Measurements from ENCODE around the gene ADCY7. TPM values are rescaled to one million over a fixed set of nuclear protein-coding genes. Genes with fewer than 3 reads are reported as not detected.
A peak's percentile ranks its signal among the peaks of the same experiment; 100 is the strongest.

Gene ADCY7
- 10 to 100 TPM; 12.7 to 23.5 (median 19.3) TPM for total RNA-seq

GRCh38 chr16:50266337-50267091 is at the start of gene ADCY7:
Gene ADCY7, plus strand, starts transcription at chr16:50266551. Its CDS starts 21,629 bp downstream, at chr16:50288180.
- Histone ChIP-seq H3K36me3 (no peaks in the 10 kb centered on the region), H3K27ac (peak within 1 kb of the TSS in 3 of 4 donors; percentile 51 to 65 (median 54)), H3K27me3 (no peaks in the 10 kb centered on the region), H3K9me3 (no peaks in the 10 kb centered on the region), H3K4me3 (peak within 1 kb of the TSS in 1 of 2 donors; percentile 44), H3K4me1 (peaks cover 0 to 37% (median 4%) of the 10 kb centered on the region in 3 donors)
- TF ChIP-seq EP300 (IDR thresholded peaks at IDR 0.05) (no peak), POLR2A (IDR thresholded peaks at IDR 0.05) (peak in 1 of 2 donors; percentile 11), POLR2AphosphoS5 (IDR thresholded peaks at IDR 0.05) (no peak)
- TF ChIP-seq, protein P1, sequence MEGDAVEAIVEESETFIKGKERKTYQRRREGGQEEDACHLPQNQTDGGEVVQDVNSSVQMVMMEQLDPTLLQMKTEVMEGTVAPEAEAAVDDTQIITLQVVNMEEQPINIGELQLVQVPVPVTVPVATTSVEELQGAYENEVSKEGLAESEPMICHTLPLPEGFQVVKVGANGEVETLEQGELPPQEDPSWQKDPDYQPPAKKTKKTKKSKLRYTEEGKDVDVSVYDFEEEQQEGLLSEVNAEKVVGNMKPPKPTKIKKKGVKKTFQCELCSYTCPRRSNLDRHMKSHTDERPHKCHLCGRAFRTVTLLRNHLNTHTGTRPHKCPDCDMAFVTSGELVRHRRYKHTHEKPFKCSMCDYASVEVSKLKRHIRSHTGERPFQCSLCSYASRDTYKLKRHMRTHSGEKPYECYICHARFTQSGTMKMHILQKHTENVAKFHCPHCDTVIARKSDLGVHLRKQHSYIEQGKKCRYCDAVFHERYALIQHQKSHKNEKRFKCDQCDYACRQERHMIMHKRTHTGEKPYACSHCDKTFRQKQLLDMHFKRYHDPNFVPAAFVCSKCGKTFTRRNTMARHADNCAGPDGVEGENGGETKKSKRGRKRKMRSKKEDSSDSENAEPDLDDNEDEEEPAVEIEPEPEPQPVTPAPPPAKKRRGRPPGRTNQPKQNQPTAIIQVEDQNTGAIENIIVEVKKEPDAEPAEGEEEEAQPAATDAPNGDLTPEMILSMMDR (IDR thresholded peaks at IDR 0.05) = no peak
- ATAC-seq = peak; percentile 78
- 34 to 35% methylated on average over 5 to 13 of the region's 25 CpGs for WGBS, 2 donors (ENCODE audit: low coverage in 1 of 2)

GRCh38 chr16:50219402-50219975 is 46.9 kb upstream of the ADCY7 start:
- no peak for TF ChIP-seq POLR2A (IDR thresholded peaks at IDR 0.05)
- TF ChIP-seq POLR2AphosphoS5 (IDR thresholded peaks at IDR 0.05) = no peak
- TF ChIP-seq EP300 (IDR thresholded peaks at IDR 0.05) = no peak
- TF ChIP-seq, protein P1 (IDR thresholded peaks at IDR 0.05) = no peak

GRCh38 chr16:50224286-50224685 is 42.1 kb upstream of the ADCY7 start:
- Histone ChIP-seq H3K36me3 (peaks cover 10 to 100% of the 10 kb centered on the region in 2 donors), H3K4me1 (no peaks in the 10 kb centered on the region), H3K27me3 (no peaks in the 10 kb centered on the region), H3K9me3 (no peaks in the 10 kb centered on the region), H3K4me3 (no peak overlapping the region), H3K27ac (no peak overlapping the region)
- TF ChIP-seq EP300 (IDR thresholded peaks at IDR 0.05) = no peak
- TF ChIP-seq POLR2A (IDR thresholded peaks at IDR 0.05) = no peak
- TF ChIP-seq, protein P1 (IDR thresholded peaks at IDR 0.05) = no peak
- no peak for TF ChIP-seq POLR2AphosphoS5 (IDR thresholded peaks at IDR 0.05)
- 91 to 100% methylated on average over 3 of the region's 3 CpGs for WGBS, 2 donors (ENCODE audit: low coverage in 1 of 2)
- ATAC-seq = no peak

More at GRCh38 chr16:50219402-50219975, 46.9 kb upstream of the ADCY7 start:
- Histone ChIP-seq H3K36me3 (peaks cover 0 to 98% of the 10 kb centered on the region in 2 donors), H3K27me3 (no peaks in the 10 kb centered on the region), H3K4me1 (no peaks in the 10 kb centered on the region), H3K9me3 (no peaks in the 10 kb centered on the region), H3K4me3 (no peak overlapping the region), H3K27ac (no peak overlapping the region)
- 93 to 100% methylated on average over 3 to 4 of the region's 4 CpGs for WGBS, 2 donors (ENCODE audit: low coverage in 1 of 2)
- no peak for ATAC-seq

DNA sequence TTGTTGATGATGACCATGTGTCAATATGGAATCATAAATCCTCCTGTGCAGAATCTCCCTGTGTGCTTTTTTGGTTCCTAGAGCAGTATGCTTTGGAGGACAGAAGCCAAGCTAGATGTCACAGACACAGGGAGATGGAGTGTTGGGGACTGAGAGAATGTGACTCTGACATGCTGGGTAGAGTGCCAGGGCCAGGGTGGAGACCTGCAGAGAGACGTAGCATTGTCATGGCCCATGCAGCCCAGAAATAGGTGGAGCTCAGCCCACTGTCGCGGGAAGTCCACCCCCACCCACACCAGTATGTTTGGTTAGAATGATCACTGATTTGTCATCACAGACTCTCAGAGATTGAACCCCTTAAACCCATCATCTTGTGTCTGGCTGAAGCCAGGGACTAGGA is 39.2 kb upstream of the ADCY7 start:
- Histone ChIP-seq H3K4me1 (no peaks in the 10 kb centered on the region), H3K27ac (no peak overlapping the region), H3K36me3 (peaks cover 10 to 85% of the 10 kb centered on the region in 2 donors), H3K9me3 (no peaks in the 10 kb centered on the region), H3K27me3 (no peaks in the 10 kb centered on the region), H3K4me3 (no peak overlapping the region)
- TF ChIP-seq POLR2A (IDR thresholded peaks at IDR 0.05) = no peak
- no peak for ATAC-seq
- WGBS, 2 donors (ENCODE audit: low coverage in 1 of 2) = 43 to 74% methylated on average over 1 to 3 of the region's 3 CpGs

DNA sequence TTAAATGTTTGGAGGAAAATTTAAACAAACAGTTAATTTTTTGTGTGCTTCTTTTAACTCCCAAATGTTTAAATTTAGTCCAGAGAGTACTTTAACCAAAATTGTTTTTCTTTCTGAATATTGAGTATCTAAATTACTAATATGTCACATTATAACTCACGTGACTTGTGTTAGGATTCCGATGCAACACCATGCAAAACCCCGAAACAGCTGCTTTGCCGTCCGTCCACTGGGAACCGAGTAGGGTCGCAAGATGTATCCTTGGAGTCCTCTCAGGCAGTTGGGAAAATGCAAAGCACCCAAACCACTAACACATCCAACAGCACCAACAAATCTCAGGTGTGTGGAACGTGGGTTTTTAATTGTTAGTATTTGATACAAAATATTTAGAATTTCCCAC is 38.7 kb upstream of the ADCY7 start:
- Histone ChIP-seq H3K27ac (no peak overlapping the region), H3K4me3 (no peak overlapping the region), H3K27me3 (no peaks in the 10 kb centered on the region), H3K36me3 (peaks cover 10 to 80% of the 10 kb centered on the region in 2 donors), H3K4me1 (no peaks in the 10 kb centered on the region), H3K9me3 (no peaks in the 10 kb centered on the region)
- no peak for ATAC-seq
- 75 to 93% methylated on average over 6 to 7 of the region's 8 CpGs for WGBS, 2 donors (ENCODE audit: low coverage in 1 of 2)
- TF ChIP-seq POLR2AphosphoS5 (IDR thresholded peaks at IDR 0.05) (no peak), POLR2A (IDR thresholded peaks at IDR 0.05) (no peak), EP300 (IDR thresholded peaks at IDR 0.05) (no peak)
- TF ChIP-seq, protein P1 (IDR thresholded peaks at IDR 0.05) = no peak

Data from gastroesophageal sphincter (tissue), 4 donors.